Activated CD4-positive, alpha-beta T cell treated with anti-CD3 and anti-CD28 coated beads, Interleukin-2, amount 10 ng/mL, durations not matched to agents 24 days and 14 days (primary cell): ENCODE data around the gene MRPL20. TPM values are rescaled to one million over a fixed set of nuclear protein-coding genes. Genes with fewer than 3 reads are reported as not detected.

Experiments used
- DNase-seq: peaks from one replicate; pipeline ENCODE4 v3.0.0; 2022
- H3K27ac Mint-ChIP-seq: one replicate; pipeline ENCODE4 v1.8.0; 2022; ENCODE audit warnings: mild to moderate bottlenecking, mixed read lengths
- H3K27me3 Mint-ChIP-seq: one replicate; pipeline ENCODE4 v1.8.0; 2022; ENCODE audit warnings: mixed read lengths
- H3K36me3 Mint-ChIP-seq: one replicate; pipeline ENCODE4 v1.8.0; 2022; ENCODE audit warnings: low read depth, mild to moderate bottlenecking, mixed read lengths
- H3K4me1 Mint-ChIP-seq: one replicate; pipeline ENCODE4 v1.8.0; 2021; ENCODE audit warnings: mixed read lengths
- H3K4me3 Mint-ChIP-seq: one replicate; pipeline ENCODE4 v1.8.0; 2022; ENCODE audit warnings: mild to moderate bottlenecking, moderate library complexity, mixed read lengths
- H3K9me3 Mint-ChIP-seq: one replicate; pipeline ENCODE4 v1.8.0; 2021; ENCODE audit warnings: mixed read lengths
- intact Hi-C: fragments of 100-400 bp; cut with micrococcal nuclease; formaldehyde crosslinking; loops from one replicate; pipeline ENCODE4 v1.15.1; 2023
- total RNA-seq: library from RNA; stranded (reverse); gene quantifications from 2 replicates; pipeline ENCODE4 v1.2.3, GENCODE V29; 2022

Gene MRPL20
- total RNA-seq, 1 donor from 2014 or later, result 194 TPM

DNA sequence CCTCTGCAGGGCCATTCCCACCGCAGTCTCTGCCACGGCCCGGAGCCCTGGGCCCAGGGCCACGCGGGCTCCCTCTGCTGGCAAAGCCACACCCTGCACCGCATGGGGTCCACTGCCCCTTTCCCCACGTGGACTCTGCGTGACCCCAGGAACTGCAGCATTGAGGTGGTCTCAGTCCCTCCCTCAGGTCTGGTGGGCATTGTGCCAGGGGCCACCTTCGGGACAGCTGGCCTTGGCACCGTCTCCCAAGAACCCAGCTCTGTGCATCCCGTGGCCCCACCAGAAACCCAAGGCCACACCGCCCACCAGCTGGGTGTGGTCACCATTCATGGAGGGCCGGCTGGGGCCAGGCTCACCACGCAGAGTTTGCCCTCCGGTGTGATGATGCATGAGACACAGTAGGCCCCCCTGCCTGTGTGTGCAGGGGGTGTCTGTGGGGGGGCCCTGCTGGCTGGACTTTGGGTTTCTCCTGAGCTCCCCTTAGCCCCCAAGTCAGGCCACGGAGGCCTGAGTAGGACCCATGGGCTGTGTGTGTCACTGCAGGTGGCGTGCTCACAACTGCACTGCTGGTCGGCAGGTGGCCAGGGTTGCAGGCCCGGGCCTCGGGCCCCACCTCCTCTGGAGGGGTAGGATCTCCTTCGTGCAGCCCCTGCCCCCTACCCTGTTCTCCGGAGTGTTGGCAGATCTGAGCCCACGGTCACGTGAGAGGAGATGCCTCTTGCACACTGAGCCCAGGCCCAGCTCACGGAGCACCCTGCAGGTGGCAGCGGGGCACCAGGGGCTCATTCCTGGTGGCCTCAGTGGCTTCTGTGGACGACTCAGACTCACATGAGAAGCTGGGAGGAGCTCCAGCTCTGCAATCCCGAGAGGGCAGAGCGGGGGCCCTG, 34.2 kb upstream of the MRPL20 start:
- peak; percentile 88 for DNase-seq

DNA sequence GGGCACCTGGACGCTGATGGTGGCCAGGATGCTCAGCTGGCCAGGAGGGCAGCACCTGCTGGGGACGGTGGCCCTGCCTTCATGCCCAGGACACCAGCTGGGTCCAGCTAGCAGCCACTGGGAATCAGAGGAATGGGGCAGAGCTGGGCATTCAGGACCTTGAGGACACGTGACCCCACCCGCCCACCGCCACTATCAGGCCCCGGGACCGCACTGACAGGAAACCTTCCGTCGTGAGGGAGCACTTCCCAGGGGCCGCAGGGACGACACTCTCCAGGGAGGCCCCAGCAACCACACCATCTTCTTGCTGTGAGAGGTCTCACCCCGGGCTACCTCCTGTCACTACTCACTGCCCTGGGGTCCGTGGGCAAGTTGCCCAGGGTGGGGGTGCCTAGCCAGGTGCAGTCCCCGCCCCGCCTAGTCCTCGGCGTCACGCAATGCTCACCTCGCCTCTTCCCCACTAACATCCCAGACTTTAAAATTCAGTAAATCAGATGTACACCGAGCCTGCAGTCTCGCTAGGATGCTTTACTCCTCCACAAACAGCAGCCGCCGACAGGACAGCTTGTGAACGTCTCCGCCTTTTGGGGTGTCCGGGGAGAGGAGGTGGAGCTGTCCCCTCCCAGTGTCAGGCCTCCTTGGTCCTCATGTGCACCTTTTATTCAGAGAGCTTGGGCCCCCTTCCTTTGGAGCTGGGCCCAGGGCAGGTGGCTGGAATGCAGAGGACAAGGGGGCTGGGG, 33.3 kb upstream of the MRPL20 start:
- Mint-ChIP-seq H3K27me3 (peaks cover 4% of the 10 kb centered on the region), H3K4me1 (peaks cover 4% of the 10 kb centered on the region), H3K4me3 (no peak overlapping the region), H3K27ac (no peak overlapping the region), H3K9me3 (no peaks in the 10 kb centered on the region), H3K36me3 (no peaks in the 10 kb centered on the region)
- DNase-seq, result no peak
- intact Hi-C loops, result loop anchor here (2.0 kb wide), 1 partner anchor 34 kb away; the partner anchor contains the start of gene MRPL20

More for the DNA sequence above, 34.2 kb upstream of the MRPL20 start:
- Mint-ChIP-seq H3K4me1 (peaks cover 3% of the 10 kb centered on the region), H3K4me3 (no peak overlapping the region), H3K27ac (no peak overlapping the region), H3K36me3 (no peaks in the 10 kb centered on the region), H3K9me3 (no peaks in the 10 kb centered on the region), H3K27me3 (peaks cover 3% of the 10 kb centered on the region)
- intact Hi-C loops, result loop anchor here (2.0 kb wide), 1 partner anchor 34 kb away; the partner anchor contains the start of gene MRPL20

DNA sequence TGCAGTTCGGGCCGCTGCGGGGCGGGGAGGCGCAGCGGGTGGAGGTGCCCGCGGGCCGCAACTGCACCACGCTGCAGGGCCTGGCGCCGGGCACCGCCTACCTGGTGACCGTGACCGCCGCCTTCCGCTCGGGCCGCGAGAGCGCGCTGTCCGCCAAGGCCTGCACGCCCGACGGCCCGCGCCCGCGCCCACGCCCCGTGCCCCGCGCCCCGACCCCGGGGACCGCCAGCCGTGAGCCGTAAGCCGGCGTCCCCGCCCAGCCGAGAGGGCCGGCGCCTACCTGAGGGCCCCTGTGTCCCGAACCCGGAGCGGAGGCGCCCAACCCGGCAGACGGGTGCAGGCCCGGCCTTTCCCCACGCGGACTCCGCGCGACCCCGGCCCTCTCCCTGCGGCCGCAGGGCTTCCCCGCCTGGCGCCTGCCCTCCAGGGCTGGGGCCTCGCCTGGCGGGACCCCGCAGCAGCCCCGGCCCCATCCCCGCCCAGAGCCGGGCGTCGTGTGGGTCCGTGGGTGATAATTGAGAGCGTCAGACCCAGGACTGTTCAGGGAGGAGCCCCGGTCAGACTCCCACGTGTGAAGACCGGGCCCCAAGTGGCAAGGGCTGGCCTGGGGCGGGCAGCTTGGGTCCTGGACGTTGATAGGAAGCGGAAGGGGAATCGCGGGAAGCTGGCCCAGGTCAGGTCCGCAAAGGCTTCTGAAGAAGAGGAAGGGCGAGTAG, 32.6 kb upstream of the MRPL20 start:
- Mint-ChIP-seq H3K27me3 (peaks cover 4% of the 10 kb centered on the region), H3K9me3 (no peaks in the 10 kb centered on the region), H3K36me3 (no peaks in the 10 kb centered on the region), H3K27ac (no peak overlapping the region), H3K4me1 (peaks cover 7% of the 10 kb centered on the region), H3K4me3 (no peak overlapping the region)
- intact Hi-C loops, result loop anchor here (2.0 kb wide), 1 partner anchor 33 kb away; the partner anchor contains the start of gene MRPL20
- no peak for DNase-seq

DNA sequence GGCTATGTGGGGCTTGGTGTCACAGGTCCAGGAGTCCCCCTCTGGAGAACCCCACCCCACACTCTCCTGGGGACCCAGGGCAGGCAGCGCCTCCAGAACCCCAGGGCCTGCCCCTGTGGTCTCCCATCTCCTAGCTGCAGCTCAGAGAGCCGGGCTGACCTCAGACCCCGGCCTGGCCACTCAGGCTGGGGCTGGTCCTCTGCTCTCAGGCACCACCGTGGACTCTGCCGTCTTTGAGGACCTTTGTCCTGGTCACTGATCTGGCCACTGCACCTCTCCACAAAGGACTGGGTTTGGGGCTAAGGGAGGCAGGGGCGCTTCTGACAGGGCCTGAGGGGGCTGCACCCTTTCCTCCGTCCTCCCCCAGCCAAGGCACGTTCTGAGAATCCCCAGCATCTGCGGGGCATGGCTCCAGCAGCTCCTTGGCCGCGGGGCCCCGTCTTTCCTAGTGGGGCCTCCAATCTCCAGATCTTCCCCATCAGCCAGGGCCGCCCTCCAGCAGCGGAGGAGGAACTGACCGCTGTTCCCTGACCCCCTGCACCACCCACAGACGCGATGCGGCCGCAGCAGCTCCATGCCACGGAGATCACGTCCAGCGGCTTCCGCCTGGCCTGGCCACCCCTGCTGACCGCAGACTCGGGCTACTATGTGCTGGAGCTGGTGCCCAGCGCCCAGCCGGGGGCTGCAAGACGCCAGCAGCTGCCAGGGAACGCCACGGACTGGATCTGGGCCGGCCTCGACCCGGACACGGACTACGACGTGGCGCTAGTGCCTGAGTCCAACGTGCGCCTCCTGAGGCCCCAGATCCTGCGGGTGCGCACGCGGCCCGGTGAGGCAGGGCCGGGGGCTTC, 31.7 kb upstream of the MRPL20 start:
- Mint-ChIP-seq H3K4me3 (no peak overlapping the region), H3K36me3 (no peaks in the 10 kb centered on the region), H3K9me3 (no peaks in the 10 kb centered on the region), H3K27me3 (peaks cover 4% of the 10 kb centered on the region), H3K4me1 (peaks cover 7% of the 10 kb centered on the region), H3K27ac (no peak overlapping the region)
- intact Hi-C loops, result no loop called here
- no peak for DNase-seq

DNA sequence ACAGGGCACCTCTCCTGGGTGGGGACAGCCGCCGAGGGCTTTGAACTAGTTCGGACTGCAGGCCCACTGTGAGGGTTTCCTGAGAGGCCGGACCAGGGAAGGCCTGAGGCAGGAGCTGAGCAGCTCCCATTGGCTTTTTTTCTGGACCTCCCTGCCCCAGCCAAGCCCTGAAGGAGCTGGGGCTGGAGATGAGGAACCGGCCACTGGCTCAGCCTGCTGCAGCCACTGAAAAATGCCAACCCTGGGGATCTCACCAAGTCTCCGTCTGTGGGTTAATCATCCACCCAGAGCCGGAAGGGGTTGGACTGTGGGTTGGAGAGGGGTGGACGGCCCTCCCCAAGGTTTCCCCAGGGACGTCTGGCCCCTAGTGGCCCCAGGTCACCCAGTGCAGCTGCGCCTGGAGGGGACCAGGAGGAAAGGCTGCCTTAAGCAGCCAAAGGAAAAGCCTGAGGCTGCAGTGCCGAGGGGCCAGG, 30.8 kb upstream of the MRPL20 start:
- Mint-ChIP-seq H3K4me1 (peaks cover 10% of the 10 kb centered on the region), H3K36me3 (no peaks in the 10 kb centered on the region), H3K27ac (no peak overlapping the region), H3K4me3 (no peak overlapping the region), H3K27me3 (peaks cover 4% of the 10 kb centered on the region), H3K9me3 (no peaks in the 10 kb centered on the region)
- no peak for DNase-seq
- intact Hi-C loops, result no loop called here

DNA sequence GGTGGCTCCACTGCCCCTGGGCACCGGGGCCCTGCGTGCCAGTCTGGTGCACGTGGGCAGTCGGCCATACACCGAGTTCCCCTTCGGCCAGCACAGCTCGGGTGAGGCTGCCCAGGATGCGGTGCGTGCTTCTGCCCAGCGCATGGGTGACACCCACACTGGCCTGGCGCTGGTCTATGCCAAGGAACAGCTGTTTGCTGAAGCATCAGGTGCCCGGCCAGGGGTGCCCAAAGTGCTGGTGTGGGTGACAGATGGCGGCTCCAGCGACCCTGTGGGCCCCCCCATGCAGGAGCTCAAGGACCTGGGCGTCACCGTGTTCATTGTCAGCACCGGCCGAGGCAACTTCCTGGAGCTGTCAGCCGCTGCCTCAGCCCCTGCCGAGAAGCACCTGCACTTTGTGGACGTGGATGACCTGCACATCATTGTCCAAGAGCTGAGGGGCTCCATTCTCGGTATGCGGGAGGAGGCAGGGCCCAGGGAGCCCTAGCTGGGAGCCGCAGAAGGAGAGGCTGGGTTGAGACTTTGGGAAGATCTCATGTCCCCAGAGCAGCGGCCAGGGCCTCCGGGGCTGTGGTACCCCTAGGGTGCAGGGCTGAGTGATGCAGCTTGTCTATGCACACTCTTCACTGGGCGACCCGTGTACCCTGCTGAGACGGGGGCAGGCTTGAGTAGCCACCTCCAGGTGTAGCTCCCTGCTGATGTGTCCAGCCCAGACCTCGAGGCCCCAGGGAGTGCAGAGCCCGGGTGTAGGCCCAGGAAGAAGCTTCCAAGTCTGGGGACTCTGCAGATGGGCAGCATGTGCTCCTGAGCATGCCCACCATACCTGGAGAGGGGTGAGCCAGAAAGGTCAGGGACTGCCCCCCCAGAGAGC, 30.2 kb upstream of the MRPL20 start:
- intact Hi-C loops, result no loop called here
- H3K27ac Mint-ChIP-seq, result no peak overlapping the region
- H3K9me3 Mint-ChIP-seq, result no peaks in the 10 kb centered on the region
- DNase-seq, result no peak
- no peaks in the 10 kb centered on the region for H3K36me3 Mint-ChIP-seq
- H3K4me3 Mint-ChIP-seq, result no peak overlapping the region
- H3K27me3 Mint-ChIP-seq, result peaks cover 4% of the 10 kb centered on the region
- H3K4me1 Mint-ChIP-seq, result peaks cover 10% of the 10 kb centered on the region

DNA sequence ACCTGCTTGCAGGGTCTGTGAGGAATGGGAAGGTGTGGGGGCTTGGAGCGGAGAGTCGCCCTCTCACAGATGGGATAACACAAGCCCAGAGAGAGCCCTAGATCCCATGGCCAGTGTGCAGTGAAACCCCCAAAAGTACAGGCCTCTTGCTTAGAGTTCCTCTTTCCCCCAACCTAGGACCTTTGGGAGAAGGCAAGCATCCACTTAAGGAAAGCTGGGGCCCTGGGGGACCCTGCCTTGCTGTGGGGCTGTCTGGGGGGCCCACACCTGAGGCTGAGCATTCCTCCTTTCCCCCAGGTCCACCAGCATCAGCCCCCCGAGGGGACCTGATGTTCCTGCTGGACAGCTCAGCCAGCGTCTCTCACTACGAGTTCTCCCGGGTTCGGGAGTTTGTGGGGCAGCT, 29.5 kb upstream of the MRPL20 start:
- Mint-ChIP-seq H3K27ac (no peak overlapping the region), H3K4me3 (peak overlapping the region; percentile 72), H3K9me3 (no peaks in the 10 kb centered on the region), H3K27me3 (peaks cover 4% of the 10 kb centered on the region), H3K36me3 (no peaks in the 10 kb centered on the region), H3K4me1 (peaks cover 10% of the 10 kb centered on the region)
- no peak for DNase-seq
- intact Hi-C loops, result no loop called here

DNA sequence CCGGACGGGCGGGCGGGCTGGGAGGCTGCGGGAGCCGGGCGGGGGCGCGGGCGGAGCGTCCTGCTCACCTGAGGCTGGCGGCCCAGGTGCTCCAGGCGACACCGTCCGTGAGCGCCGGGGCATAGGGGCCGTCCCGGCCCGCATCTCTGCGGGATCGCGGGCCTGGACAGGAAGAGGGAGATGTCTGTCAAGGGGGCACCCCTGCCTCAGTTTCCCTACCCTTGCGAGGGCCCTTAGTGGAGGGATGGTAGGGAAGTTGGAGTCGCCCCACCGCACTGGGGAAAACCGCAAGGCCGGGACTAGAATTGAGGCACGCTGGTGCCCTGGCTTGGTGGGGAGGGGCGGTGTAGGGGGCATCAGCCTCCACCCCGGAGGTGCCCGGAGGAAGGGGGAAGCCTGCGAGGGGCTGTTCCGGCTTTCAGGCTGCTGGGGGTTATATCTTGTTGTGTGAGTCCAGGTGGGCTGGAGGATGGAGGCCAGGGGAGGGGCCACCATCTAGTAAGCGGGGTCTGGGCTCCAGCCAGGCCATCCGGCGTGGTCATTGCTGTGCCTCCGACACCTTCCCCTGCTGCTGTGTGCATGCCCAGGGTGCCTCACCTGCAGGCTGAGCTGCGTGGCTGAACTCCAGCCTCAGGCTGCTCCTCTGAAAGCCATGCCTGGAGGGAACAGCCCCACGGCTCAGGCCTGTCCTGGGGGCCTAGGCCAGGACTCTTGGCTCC, 29.0 kb upstream of the MRPL20 start:
- DNase-seq, result no peak
- peaks cover 4% of the 10 kb centered on the region for H3K27me3 Mint-ChIP-seq

DNA sequence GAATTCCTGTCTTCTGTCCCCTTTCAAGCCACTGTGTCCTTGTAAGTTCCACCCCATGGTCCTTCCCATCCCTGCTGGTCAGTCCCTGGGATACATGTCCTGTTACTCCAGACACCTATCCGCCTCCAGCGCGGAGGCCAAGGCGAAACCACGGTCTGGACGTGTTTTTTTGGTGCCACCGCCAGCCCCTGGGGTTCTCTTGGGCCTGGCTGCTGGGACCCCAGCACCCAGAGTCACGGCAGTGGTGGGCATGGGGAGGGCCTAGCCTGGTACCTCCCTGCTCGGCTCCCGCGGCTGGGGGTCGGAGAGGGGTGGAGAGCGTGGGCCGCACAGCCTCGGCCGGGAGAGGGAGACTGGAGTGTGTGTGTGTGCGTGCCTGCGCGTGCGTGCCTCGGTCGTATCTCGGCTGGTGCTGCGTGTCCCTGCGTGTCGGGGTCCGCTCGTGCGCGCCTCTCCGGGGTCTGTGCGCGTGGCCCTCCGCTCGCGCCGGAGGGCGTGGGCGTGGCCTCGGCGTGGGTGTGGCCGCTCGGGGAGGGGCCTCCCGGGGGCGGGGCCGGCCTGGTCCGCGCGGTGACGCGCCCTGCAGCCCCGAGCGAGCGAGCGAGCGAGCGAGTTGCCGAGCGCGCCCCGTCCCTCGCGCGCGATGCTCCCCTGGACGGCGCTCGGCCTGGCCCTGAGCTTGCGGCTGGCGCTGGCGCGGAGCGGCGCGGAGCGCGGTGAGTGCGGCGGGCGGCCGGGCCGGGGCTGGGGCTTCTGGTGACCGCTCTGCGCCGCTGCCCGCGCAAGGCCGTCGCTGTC, 28.2 kb upstream of the MRPL20 start, which contains the start of gene VWA1:
Gene VWA1, plus strand, starts transcription at position 585 of the 798 bp plus-strand sequence. Its CDS starts 59 bp downstream, at position 644.
- intact Hi-C loops, result no loop called here
- H3K4me1 Mint-ChIP-seq, result peaks cover 8% of the 10 kb centered on the region
- peak; percentile 95 for DNase-seq
- peak within 1 kb of the TSS; percentile 72 for H3K4me3 Mint-ChIP-seq
- H3K27ac Mint-ChIP-seq, result peak within 1 kb of the TSS; percentile 62
- no peaks in the 10 kb centered on the region for H3K36me3 Mint-ChIP-seq
- peaks cover 4% of the 10 kb centered on the region for H3K27me3 Mint-ChIP-seq
- H3K9me3 Mint-ChIP-seq, result no peaks in the 10 kb centered on the region

More for the DNA sequence above, 29.0 kb upstream of the MRPL20 start:
- intact Hi-C loops, result no loop called here
- Mint-ChIP-seq H3K36me3 (no peaks in the 10 kb centered on the region), H3K27ac (peak overlapping the region; percentile 20), H3K9me3 (no peaks in the 10 kb centered on the region), H3K4me3 (peak overlapping the region; percentile 72), H3K4me1 (peaks cover 10% of the 10 kb centered on the region)

DNA sequence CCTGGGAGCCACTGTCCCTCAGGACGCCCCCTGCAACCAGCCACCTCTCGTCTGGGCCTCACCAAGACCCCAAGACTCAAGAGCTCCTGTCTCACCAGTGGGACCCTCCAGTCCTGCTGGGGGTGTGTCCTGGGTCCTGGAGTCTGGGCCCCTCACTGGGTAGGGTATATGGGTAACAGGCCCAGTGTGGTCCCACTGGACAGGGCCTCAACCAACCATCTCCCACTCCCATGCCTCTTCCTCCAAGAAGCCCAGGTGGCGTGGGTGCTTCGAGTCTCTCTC, 27.7 kb upstream of the MRPL20 start:
- no peak for DNase-seq
- intact Hi-C loops, result loop anchor here (5.0 kb wide), 1 partner anchor 37 kb away; the partner anchor contains the start of gene CCNL2
- Mint-ChIP-seq H3K4me1 (peaks cover 8% of the 10 kb centered on the region), H3K36me3 (no peaks in the 10 kb centered on the region), H3K27ac (peak overlapping the region; percentile 62), H3K27me3 (peaks cover 7% of the 10 kb centered on the region), H3K9me3 (no peaks in the 10 kb centered on the region), H3K4me3 (peak overlapping the region; percentile 61)

DNA sequence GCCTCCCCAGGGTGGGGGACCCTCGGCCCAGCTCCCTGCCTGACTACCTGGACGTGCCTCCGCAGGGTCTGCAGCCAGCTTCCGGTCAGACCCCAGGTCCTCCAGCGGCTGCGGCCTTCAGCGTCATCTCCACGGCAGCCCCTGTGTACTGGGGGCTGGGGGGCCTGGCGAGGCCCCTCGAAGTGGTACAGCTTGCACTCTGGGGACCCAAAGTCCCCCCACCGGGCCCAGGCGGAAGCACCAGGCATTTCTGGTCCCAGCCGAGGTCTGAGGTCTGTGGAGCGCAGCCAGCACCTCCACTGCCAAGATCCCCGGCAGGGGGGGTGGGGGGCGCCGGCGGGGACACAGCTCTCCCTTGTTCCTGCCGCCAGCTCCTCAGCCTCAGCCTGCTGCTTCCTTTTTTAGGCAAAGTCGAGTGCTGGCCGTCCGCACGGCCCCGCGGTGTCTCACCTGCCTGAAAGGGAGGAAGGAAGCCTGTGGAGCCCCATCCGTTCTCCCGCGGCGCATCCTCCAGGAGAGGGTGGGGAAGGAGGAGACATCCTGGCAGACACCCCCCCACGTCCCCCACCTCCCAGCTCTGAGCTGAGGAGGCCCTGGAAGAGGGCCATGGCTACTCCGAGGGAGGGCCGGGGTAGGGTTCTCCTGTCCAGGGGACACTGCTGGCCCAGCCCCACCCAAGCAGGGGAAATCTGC, 27.2 kb upstream of the MRPL20 start:
- H3K36me3 Mint-ChIP-seq, result no peaks in the 10 kb centered on the region
- DNase-seq, result peak; percentile 64
- peak overlapping the region; percentile 78 for H3K27ac Mint-ChIP-seq
- peak overlapping the region; percentile 32 for H3K4me3 Mint-ChIP-seq
- peaks cover 12% of the 10 kb centered on the region for H3K27me3 Mint-ChIP-seq
- H3K9me3 Mint-ChIP-seq, result no peaks in the 10 kb centered on the region
- peaks cover 8% of the 10 kb centered on the region for H3K4me1 Mint-ChIP-seq
- intact Hi-C loops, result loop anchor here (5.0 kb wide), 1 partner anchor 37 kb away; the partner anchor contains the start of gene CCNL2
